HEK293 (cell line): ENCODE results near the gene XPR1.

Experiments used
- YY1 ChIP-seq: fragments of 450-650 bp; formaldehyde crosslinking; IDR thresholded peaks from 2 replicates; pipeline ENCODE4 v1.5.1; 2018; ENCODE audit warnings: missing biosample characterization, missing genetic modification characterization
- TF ChIP-seq, protein P1 (sequence below): fragments of 450-650 bp; formaldehyde crosslinking; IDR thresholded peaks from 2 replicates; pipeline ENCODE4 v1.5.1; 2016; ENCODE audit warnings: missing biosample characterization, missing genetic modification characterization

DNA sequence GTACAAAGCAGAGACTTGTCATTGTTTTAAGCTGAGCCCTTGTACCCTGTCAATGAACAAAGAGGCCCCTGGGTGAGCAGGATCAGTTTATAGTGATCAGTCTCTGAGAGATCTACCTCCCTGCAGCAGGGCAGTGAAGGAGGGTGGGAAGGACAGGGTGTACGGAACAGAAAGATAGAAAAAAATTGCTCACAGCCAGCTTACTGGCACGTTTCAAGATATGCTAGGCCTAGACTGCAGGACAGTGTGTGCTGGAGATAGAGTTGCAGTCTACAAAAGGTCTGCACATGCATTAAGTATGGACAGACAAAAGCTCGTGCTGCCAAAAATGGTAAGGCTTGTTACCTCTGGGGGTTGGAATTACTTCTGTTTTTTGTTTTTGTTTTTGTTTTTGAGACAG lies 38.4 kb upstream of the XPR1 start:
- TF ChIP-seq, protein P1, sequence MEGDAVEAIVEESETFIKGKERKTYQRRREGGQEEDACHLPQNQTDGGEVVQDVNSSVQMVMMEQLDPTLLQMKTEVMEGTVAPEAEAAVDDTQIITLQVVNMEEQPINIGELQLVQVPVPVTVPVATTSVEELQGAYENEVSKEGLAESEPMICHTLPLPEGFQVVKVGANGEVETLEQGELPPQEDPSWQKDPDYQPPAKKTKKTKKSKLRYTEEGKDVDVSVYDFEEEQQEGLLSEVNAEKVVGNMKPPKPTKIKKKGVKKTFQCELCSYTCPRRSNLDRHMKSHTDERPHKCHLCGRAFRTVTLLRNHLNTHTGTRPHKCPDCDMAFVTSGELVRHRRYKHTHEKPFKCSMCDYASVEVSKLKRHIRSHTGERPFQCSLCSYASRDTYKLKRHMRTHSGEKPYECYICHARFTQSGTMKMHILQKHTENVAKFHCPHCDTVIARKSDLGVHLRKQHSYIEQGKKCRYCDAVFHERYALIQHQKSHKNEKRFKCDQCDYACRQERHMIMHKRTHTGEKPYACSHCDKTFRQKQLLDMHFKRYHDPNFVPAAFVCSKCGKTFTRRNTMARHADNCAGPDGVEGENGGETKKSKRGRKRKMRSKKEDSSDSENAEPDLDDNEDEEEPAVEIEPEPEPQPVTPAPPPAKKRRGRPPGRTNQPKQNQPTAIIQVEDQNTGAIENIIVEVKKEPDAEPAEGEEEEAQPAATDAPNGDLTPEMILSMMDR: no peak
- no peak for TF ChIP-seq YY1 (tag by site-specific recombination)
